Stimulated activated CD4-positive, alpha-beta T cell treated with anti-CD3 and anti-CD28 coated beads, Interleukin-2, amount 100 ng/mL, for 4 hours (primary cell): ENCODE measurements around the gene HPN.
"Not testable (repeated sequence)": the region's sequence is repeated elsewhere in the genome, so short reads cannot be mapped to it uniquely, and the experiment has no call there.

Source experiments
- DNase-seq: peaks from one replicate; pipeline ENCODE4 v3.0.0-alpha.2; 2020; ENCODE audit warnings: low read depth

The HPN gene

DNA sequence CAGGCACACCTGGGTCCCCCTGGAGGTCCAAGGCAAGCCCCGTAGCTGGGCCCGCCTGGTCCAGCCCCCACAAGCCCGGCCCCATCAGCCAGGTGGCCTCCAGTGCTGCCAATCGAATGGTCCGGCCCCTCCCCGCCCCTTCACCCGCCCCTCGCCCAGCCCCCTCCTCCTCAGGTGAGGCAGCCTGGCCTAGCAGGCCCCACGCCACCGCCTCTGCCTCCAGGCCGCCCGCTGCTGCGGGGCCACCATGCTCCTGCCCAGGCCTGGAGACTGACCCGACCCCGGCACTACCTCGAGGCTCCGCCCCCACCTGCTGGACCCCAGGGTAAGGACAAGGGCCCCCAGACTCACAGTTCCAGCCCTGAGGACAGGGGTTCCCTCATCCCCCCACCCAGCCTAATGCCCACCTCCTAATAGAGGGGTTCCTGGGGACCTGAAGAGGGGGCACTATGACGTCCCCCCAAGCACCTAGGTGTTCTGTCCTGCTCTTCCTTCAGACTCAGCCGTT is at the start of gene HPN:
TSS of gene HPN (plus strand) at position 174 of the 508 bp plus-strand sequence. CDS start 786 bp downstream, outside the sequence.
- DNase-seq = no peak

DNA sequence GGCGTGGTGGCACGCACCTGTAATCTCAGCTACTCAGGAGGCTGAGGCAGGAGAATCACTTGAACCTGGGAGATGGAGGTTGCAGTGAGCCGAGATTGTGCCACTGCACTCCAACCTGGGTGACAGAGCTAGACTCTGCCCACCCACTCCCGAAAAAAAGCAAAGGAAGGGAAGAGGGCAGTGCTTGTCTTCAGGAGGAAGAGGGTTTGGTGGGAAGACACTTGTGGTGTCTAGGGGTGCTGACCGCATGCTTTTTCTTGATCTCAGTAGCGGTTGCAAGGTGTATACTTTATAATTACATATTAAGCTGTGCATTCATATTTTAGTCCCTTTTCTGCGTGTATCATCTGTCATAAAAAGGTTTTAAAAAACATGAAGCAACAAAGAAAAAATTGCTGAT is 48.9 kb upstream of the HPN start:
- DNase-seq = not testable (repeated sequence)

DNA sequence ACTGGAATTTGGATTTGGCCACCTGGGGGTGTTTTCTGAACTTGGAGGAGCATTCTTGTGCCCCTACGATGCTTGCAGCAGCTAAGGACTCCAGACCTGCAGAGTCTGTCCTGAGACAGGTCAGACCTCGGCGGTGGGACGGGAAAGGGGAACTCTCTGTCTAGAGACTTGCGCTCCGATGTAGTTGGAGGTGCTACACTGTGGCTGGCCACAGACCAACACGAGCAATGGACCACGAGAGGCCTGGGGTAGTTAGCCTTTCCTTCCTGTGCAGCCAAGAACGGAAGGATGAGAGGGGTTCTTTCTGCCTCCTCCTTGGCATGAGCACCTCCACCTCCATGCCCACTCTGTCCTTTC is 47.3 kb upstream of the HPN start:
- no peak for DNase-seq

DNA sequence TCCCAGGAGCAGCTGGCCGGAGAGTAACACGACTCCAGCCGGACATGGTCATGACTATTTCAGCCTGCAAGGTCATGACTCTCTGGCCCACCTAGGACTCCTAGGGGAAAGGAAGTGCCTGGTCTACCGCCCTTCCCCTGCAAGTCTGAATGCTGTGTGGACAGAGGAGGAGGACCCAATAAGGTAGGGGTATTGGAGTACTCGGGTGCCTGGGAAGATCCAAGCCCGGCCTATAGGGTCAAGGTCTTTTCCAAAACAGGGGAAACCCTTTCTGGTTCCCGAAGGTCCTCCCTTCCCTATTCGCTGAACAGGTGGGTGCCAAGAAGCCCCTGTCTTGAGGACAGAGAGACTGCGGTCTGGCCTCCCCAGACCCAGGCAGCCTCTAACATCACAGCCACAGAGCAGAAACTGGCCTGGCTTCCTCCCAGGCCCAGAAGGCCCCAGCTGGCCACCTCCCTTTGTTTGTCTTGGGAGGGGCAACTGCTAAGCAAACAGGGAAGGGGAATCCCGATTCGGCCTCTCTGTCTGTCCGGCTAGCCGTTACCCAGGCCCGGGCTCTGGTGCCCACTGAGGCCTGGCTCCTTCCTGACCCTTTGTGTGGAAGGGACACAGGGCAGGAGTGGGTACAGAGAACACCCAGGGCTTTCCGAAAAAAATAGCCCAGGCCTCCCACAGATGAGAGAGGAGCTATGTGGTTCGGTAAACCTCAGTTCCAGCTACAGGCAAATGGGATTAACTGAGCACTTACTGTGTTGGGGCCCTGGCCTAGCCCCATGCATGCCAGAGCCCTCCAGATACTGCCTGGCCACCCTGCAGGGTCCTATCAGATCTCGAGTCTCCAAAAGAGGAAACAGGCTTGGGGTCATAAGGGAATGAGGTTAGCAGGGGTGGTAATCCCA is 46.6 kb upstream of the HPN start:
- DNase-seq = no peak

DNA sequence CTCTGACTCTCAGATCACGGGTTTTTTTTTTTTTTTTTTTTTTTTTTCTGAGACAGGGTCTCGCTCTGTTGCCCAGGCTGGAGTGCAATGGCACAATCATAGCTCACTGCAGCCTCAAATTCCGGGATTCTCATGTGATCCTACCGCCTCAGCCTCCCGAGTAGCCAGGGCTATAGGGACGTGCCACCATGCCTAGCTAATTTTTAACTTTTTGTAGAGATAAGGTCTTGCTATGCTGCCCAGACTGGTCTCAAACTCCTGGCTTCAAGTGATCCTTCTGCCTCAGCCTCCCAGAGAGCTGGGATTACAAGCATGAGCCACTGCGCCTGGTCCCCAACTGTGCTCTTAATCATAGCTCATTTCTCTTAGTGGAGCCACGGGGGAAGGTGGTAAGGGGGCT is 46.0 kb upstream of the HPN start:
- no peak for DNase-seq

DNA sequence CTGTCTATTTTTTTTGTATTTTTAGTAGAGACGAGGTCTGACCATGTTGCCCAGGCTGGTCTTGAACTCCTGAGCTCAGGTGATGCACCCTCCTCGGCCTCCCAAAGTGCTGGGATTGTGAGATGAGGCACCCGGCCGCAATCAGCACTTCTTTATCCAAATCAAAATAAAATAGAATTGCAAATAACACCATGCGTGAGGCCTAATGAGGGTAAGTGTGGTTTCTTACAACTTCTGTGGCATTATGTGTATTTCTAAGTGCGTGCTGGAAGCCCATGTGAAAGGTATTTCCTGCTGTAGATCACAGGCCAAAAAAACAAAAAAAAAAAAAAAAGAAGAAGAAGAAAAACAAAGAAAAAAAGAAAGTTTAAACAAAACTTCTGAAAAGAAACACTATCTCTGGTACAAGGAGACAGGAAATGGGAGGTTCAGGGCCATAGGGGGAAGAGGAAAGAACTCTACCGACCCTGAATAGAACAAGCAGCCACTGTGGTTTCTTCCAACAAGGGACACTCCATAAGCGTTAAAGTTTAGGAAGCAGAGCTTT is 44.4 kb upstream of the HPN start:
- DNase-seq = no peak

DNA sequence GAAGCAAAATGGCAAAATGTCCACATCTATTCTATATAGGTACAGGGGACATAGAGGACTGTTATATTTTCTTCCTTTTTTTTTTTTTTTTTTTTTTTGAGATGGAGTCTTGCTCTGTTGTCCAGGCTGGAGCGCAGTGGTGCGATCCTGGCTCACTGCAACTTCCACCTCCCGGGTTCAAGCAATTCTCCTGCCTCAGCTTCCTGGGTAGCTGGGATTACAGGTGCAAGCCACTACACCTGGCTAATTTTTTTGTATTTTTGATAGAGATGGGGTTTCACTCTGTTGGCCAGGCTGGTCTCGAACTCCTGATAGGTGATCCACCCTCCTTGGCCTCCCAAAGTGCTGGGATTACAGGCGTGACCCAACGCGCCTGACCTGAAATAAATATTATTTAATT is 43.3 kb upstream of the HPN start:
- not testable (repeated sequence) for DNase-seq

DNA sequence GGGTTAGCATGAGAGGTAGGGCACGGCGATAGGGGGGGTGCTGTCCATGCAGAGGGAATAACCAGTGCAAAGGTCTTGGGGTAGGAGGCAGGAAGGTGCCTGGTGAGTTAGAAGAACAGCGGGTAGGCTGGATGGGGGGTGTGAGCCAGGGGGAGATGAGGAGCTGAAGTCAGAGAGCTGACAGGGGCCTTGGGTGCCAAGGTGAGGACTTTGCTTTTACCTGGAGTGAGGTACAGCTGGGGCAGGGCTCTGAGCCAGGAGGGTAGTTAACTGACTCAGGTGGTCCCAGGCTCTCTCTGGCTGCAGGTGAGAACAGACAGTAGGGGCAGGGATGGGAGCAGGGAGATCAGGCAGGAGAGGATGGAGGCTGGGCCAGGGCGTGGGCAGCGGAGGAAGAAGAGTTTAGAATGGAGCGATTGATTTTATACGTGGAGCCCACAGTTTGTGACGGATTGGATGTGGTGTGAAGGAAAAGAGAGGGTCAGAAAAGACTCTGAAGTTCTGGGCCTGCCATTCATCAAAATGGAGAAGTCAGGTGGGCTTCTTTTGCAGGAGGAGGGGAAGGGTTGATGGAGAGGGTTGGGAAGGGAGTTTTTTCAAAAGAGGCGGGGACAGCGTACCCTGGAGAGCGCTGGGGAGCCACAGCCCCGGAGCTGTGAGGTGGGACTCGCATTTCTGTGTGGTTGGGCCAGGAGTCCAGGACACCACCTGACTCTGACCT is 42.6 kb upstream of the HPN start:
- DNase-seq = no peak

DNA sequence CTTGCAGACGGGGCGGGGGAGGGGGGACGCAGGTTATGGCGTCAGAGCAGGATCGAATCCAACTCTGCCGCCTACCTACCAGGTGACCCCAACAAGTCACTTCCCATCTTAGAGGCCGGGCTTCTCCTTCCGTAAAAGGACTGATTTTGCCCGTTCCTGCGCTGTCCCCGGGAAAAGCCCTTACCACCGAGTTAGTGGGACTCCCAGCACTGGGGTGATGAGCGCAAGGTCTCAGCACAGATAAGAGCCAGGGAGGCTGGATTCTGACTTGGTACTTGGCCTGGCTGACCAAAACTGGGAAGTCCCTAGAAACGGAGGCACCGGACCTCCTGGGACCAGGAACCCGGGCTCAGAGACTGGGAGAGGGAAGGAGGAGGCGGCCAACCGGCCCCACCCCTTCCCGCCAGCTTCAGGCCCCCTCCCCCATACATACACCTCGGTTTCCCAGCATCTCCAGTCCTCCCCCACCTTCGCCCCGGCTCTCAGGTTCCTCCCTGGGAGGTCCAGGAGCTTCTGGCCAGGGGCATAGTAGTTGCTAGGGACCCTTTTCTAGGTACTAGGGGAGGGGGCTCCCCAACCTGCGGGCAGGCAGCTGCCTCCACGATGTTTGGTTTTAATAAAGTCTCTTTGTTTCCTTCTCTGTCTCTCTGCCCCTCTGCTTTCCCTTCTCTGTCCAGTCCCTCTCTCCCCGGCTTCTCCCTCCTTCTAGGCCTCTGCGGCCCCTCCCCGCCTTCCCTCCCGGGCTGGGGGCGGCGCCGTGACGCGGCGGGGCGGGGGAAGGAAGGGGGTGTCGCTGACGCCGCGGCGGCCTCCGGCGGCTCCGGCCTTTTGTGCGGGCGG is 41.8 kb upstream of the HPN start, which contains the start of gene GRAMD1A:
TSS of gene GRAMD1A (plus strand) at position 826 of the 840 bp plus-strand sequence. CDS start 156 bp downstream, outside the sequence.
- DNase-seq = peak; percentile 63

DNA sequence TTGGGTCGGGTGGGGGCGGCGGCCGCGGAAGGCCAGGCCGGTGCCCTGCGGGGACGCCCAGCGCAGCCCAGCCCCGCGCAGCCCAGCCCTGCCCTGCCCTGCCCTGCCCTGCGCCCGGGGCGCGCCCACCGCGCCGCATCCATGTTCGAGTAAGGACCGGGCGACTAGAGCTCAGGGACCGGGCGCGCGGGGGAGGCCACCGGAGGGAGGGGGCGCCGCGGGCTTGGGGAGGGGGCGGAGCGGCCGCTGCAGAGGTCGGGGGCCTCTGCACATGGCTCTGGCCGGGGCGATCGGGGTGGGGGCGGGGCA is 41.2 kb upstream of the HPN start:
- DNase-seq = no peak

DNA sequence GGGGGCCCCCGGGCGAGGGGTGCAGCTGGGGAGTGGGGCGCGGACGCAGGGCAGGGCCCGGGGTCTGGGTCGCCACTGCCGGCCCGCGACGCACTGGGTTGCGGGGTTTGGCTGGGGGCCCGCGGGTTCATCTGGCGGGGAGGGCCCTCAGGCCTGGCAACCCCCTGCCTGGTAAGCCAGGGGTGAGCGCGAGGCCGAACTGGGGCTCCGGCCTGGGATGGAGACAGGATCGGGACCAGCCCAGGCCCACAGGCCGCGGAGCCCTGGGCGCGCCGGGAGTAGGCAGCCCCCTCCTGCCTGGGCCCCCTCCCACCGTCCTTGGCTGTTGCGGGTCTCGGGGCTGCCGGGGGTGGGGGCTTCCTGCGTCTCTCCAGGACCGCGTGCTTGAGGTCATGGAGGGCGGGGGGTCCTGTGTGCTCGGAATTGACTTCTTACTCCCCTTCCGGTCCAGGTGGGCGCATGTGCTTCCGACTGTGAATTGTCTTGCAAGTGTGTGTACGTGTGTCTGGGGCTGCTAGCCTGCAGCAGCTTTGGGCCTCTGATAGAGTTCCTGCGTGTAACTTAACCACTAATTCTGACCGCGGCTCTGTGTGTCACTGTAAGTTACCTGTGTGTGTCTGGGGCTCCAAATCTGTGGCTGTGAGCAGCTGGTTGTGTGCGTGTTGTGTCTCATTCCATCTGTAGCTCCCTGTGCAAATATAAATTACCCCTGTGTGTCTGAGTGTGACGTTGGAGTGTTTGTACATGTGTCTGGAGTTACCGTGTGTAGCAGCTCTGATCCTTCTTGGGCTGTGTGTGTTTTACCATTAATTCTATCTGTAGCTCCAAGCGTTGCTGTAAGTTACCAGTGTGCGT is 40.6 kb upstream of the HPN start:
- DNase-seq = peak; percentile 35

DNA sequence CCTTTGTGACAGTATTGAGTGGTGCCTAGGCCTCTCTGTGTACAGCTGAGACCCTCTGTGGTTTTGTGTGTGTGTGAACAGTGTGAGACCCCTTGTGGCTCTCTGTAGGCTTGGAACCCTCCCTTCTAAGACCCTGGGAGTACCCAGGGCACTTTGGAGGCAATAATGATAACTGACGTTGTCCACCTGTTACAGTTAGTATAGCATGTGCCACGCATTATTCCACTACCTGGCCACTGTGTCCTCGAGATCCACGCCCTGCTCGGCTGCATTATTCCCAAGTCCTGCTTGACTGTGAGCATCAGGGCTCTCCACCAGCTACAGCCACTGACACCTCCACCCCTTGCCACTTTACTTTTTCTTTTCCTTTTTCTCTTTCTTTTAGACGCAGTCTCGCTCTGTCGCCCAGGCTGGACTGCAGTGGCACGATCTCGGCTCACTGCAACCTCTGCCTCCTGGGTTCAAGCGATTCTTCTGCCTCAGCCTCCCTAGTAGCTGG is 39.4 kb upstream of the HPN start:
- no peak for DNase-seq

DNA sequence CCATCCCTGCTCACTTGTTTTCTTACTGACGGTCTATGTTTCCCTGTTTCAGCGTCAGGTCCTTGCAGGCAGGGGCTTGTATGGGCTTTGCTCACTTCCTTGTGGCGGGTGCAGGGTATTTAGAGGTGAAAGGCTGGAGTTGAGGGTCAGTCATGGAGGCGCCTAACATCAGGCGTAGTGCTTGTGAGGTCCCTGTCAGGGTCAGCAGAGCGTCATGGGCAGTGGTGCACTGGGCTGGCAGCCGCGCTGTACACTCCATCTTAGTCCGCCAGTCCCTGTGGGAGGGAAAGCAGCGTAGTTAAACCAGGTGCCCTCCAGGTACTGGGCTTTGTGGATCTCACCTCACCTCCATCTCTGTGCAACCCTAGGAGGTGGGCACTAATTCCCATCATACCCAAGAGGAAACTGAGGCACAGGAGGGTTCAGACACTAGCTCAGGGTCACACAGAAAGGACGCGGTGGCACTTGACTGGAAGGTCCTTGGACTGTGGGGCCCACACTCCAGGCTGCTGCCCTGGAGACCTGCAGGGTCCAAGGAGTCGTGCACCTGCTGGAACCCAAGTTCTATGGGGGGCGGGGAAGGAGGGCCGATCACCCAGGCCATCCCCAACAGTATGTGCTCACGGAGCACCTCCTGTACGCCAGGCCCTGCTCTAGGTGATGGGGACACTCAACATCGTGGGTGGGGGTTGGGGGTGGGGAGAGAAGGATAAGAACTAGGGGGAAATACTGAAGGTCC is 36.8 kb upstream of the HPN start:
- DNase-seq = no peak

DNA sequence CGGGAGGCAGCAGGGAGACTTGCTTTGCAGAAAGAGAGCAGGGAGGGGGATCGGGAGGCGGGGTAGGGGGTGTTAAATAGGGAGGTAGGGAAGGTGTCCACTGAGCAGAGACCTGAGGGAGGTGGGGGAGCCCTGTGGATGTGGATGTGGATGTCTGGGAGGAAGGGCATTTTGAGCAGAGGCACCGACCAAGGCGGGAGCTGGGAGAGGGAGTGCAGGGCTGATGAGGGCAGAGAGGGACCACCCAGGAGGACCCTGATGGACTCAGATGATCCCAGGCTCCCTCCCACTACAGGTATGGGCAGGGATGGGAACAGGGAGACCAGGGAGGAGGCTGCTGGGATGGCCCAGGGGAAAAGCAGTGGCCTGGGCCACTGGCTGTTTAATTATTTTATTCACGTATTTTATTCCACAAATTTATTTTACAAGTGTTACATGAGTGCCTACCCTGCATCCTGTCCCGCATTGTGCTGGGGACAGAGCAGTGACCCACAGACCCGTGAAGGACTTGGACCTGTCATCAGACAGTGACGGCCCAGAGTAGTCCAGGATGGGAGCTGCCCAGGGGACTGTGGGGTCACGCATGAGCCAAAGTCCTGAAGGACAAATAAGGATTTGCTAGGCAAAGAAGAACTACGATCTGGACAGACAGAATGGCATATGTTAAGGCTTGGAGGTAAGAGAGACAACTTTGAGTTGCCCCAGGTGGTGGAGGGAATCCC is 36.1 kb upstream of the HPN start:
- no peak for DNase-seq

DNA sequence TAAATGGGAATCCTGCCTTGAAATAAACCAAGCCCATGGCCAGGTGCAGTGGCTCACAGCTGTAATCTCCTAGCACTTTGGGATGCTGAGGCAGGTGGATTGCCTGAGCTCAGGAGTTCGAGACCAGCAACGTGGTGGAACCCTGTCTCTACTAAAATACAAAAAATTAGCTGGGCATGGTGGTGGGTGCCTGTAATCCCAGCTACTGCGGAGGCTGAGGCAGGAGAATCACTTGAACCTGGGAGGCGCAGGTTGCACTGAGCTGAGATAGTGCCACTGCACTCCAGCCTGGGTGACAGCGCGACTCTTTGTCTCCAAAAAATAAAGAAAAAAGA is 35.5 kb upstream of the HPN start:
- not testable (repeated sequence) for DNase-seq

DNA sequence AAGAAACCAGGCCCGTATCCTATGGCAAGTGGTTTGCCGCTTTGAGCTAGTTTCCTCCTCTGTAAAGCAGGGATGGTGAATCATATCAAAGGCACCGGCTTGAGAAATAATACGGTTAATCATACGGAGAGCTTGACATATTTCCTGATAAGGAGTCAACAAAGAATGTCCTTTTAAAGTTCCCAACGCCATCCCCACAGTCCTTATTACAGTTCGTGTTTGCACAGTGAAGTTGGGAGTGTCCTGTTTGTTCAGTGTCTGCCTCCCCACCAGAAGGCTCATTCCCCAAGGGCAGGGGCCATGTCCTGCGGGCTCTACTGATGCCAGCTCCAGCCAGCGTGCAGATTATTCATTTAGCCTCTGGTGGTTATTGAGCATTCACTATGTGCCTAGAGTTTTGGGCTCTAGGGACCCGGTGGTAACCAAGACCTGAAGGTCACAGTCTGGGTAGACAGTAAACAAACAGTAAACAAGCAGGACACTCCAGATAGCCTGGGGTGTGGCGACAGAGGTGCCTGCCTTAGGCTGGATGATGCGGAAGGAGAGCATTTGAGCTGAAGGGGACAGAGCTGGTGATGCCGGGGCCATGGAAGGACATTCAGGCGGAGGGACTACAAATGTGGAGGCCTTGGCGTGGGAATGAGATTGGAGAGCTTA is 35.1 kb upstream of the HPN start:
- DNase-seq = no peak

DNA sequence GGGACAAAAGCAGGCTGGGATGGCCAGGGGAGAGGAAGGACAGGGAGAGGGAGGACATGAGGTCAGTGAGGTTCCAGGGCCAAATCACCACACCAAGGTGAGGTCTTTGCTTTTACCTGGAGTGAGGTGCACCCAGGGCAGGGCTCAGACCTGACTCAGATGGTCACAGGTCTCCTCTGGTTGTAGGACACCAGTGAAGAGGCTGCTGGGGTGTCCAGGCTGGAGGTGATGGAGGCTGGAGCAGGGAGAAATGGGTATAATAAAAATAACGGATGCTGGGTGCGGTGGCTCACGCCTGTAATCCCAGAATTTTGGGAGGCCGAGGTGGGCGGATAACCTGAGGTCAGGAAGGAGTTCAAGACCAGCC is 34.5 kb upstream of the HPN start:
- DNase-seq = no peak

DNA sequence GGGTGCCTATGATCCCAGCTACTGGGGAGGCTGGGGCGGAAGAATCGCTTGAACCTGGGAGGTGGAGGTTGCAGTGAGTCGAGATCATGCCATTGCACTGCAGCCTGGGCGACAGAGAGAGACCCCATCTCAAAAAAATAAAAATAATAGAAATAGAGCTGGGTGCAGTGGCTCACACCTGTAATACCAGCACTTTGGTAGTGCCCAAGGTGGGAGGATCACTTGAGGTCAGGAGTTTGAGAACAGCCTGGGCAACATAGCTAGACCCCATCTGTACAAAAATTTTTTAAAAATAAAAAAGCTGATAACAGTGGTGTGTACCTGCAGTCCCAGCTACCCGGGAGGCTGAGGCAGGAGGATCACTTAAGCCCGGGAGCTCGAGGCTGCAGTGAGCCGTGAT is 34.1 kb upstream of the HPN start:
- DNase-seq = not testable (repeated sequence)

DNA sequence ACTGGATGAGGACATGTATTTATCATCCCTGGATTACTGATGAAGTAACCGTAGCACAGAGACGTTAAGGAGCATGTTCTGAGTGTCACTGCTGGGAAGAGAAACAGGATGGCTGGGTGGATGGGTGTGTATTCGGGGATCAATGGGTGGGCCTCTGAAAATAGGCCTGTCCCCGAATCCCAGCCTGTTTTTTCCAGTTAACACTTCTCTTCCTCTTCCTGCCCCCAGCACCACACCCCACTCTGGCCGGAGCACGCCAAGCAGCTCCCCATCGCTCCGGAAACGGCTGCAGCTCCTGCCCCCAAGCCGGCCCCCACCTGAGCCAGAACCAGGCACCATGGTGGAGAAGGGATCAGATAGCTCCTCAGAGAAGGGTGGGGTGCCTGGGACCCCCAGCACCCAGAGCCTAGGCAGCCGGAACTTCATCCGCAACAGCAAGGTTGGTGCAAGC is 32.6 kb upstream of the HPN start:
- DNase-seq = no peak
